ENCODE measurements around the gene OIP5. TPM values are rescaled to one million over a fixed set of nuclear protein-coding genes. Genes with fewer than 3 reads are reported as not detected.
A peak's percentile ranks its signal among the peaks of the same experiment; 100 is the strongest.

OIP5 gene
- total and polyA plus RNA-seq, 2 of the 13 experiments (the other 11 are each of a cell fraction or from before 2014, with no cell fraction given), result 10.7 to 38.0 TPM

- TF ChIP-seq THAP9 (CRISPR knock-in tag; IDR thresholded peaks at IDR 0.05; ENCODE audit: borderline replicate concordance) (peak; percentile 67; the same call in 1 of the 2 replicates), RFXAP (CRISPR knock-in tag; IDR thresholded peaks at IDR 0.05; ENCODE audit: borderline replicate concordance) (peak; percentile 82), ZNF343 (CRISPR knock-in tag; IDR thresholded peaks at IDR 0.05) (peak; percentile 78; the same call in 1 of the 2 replicates), THAP11 (CRISPR knock-in tag; IDR thresholded peaks at IDR 0.05) (peak; percentile 74), NONO (IDR thresholded peaks at IDR 0.05) (no peak), NONO (CRISPR knock-in tag; conservative IDR thresholded peaks at IDR 0.05) (peak; percentile 56; the same call in 1 of the 2 replicates), KDM2A (CRISPR knock-in tag; IDR thresholded peaks at IDR 0.05; ENCODE audit: borderline replicate concordance, low read depth) (peak; percentile 85), NFKB2 (CRISPR knock-in tag; IDR thresholded peaks at IDR 0.05; ENCODE audit: borderline replicate concordance) (peak; percentile 75; the same call in 1 of the 2 replicates), TP53 (CRISPR knock-in tag; conservative IDR thresholded peaks at IDR 0.05) (no peak), ZNF646 (CRISPR knock-in tag; IDR thresholded peaks at IDR 0.05) (no peak), FOXA1 (IDR thresholded peaks at IDR 0.05) (no peak), FOXA1 (CRISPR knock-in tag; IDR thresholded peaks at IDR 0.05) (no peak), HMG20B (CRISPR knock-in tag; conservative IDR thresholded peaks at IDR 0.05) (no peak)
Observed at GRCh38 chr15:41283653-41284426, 48.6 kb downstream of the OIP5 start (continued).
